HUDEP-2 (cell line): ENCODE measurements around the gene PDE10A.
"Not testable (repeated sequence)": the region's sequence is repeated elsewhere in the genome, so short reads cannot be mapped to it uniquely, and the experiment has no call there.

ENCODE experiments used
- DNase-seq, 76 experiments: peaks; one replicate each; lab custom pipeline; 2025; ENCODE audit not compliant: unreplicated experiment in 76 of 76; lab: John Stamatoyannopoulos, UW

The PDE10A gene

GRCh38 chr6:165594584-165595333, 68.3 kb downstream of the PDE10A start:
- DNase-seq = no peak

- DNase-seq = not testable (repeated sequence)
Observed at GRCh38 chr6:165592947-165593346, 70.1 kb downstream of the PDE10A start.

DNA sequence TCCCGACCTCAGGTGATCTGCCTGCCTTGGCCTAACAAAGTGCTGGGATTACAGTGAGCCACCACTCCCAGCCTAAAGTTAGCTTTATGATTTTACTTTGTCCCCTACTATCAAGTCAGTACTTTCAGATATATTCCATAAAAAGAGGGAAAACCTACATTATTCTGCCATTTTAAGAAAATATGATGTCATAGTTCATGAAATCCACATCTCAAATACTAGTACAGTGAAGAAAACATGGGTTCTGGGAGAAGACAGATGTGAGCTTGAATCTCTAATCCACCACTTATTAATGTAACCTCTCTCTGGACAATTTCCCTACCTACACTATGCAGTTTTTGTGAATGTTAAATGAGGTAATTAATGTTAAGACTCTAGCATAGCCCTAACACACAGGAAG, 74.5 kb downstream of the PDE10A start:
- no peak for DNase-seq

DNA sequence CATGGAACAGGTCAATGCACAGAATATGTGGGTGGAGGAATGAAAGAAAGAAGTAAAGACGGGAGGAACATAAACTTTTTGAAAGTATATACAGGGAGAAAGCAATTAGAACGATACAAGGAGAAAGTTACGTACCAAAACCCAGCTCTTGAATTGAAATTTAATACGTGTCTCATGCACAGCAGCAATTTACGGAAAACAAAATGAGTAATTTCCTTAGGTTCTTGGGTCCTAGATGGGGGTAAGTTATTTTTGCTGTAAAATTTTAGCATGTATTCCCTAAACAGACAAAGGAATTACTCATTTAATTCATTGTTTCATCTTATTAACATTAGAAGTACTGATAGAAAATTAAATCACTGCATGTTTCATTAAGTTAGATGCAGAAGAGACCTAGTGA, 75.8 kb downstream of the PDE10A start:
- no peak for DNase-seq

DNA sequence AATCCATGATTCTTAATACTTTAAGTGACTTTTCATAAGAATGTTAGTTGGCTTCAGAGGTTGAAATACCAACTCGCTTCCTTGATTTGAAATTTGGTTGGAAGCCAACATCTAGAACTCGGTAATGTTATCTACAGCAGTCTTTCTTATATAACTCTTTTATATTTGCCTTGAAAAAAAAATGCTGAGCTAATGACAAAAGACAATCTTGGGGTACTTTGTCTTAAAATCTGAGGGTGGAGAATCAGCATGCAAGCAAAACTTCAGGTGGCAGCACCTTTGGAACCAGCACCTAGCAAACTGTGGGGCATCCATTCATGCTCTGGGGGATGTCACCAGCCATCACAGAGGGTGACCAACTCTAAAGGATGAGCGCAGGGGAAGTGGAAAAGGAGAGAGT, 76.3 kb downstream of the PDE10A start:
- DNase-seq = no peak

DNA sequence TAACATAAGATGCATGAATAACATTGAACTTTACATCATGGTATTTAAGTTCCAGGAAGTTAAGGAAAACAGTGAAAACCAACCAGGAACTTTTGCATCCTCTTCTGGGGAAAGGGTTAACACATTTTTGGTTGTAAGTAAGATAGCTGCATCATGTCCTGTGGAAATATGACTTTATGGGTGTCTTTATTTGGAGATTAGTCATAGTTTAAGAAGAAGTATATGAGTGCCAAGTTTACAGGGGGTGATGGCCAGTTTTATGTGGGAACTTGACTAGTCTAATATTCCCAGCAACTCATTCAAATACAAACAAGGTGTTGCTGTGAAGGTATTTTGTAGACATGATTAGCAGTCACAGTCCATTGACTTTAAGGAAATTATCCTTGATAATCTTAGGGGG, 78.0 kb downstream of the PDE10A start:
- DNase-seq = no peak

DNA sequence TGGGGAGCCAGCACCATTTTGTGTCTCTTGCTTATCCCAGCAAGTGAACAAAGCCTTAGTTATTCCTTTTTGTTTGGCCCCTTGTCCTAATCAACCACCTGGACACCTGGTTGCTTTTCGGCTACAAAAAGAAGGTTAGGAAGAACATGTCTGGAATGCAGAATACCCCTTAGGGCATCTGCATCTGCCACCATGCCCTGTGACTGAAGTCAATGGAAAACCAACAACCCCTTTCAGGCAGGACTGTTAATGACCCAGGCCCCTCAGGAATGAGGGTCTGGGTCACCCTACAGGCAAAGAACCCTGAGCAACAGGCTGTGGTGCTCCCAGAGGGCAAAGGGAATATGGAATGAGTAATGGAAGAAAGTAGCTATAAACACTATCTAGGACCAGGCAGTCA, 78.5 kb downstream of the PDE10A start:
- DNase-seq = no peak

- no peak for DNase-seq
Observed at GRCh38 chr6:165581678-165582077, 81.4 kb downstream of the PDE10A start.

GRCh38 chr6:165580136-165580535, 82.9 kb downstream of the PDE10A start:
- DNase-seq = no peak

DNA sequence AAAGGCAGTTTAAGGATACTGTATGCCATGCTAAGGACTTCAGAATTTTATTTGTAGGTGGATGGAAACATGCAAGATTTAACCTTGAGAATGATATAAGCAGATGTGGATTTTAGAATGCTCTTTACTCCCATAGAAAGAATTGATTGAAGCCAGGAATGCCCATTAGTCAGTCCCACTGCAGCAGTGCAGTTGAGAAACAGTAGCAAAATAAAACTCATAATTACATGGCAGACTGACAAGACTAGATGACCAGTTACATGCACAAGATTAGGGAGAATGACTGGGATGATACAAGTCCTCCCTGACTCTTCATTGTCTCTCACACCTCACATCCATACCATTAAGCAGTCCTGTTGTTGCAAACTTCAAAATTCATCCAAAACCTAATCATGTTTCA, 83.9 kb downstream of the PDE10A start:
- no peak for DNase-seq

DNA sequence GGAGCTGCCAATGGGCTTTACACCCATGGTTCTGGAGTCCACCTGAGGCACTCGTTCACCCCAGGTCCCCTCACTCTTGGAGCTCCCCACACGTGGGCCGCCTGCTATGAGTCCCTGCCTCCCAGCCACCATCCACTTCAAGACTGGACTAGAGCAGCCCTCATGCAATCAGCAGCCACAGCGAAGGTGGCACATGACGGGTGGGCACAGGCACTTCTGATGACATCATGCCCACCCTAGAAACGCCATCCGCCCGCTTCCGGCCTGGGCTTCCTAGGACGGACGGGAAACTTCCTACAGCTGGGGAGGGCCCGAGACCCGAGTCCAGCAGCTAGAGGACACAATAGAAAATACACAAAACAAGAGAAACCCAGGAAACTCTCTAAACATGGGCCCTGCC, 85.5 kb downstream of the PDE10A start:
- DNase-seq = no peak

GRCh38 chr6:165575158-165575549, 87.9 kb downstream of the PDE10A start:
- no peak for DNase-seq

DNA sequence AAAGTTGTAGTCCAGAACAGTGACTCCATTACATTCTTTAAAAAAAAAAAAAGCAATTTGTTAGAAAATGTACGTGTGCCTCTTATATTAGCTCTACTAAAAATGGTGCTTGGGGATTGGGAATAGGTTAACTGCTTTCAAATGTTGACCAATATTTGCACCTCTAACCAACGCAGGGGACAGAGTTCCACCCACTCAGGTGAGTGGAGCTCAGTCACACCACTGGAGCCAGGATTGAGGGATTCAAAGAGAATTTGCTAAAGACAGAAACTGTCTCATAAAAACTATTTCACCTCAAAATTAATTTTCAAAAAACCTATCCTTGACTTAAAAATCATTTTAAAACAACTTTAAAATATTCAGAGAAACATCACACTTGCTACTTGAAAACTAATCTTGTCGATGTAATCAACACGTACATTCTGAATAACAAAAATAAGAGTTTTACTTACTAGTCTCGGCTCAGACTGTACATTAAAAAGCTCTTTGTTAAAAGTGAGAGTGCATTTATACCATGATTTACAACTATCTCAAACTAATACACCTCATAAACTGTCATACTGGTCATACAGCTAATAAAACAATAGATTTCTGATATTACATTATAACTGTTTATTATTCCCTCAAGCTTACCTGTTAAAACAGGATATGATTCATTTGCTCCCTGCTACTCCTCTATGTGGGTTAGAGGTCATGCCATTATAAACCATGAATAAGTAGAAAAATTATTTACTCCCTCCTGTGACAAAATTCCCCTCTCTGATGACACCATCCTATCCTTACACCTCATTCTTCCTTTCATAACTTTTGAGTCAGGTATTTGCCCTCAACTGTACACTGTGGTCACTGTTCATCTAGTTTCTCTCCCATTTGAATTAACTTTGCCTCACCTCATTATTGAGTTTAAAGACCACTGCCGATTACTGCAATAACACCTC, 88.6 kb downstream of the PDE10A start:
- no peak for DNase-seq

GRCh38 chr6:165573671-165574070, 89.4 kb downstream of the PDE10A start:
- DNase-seq = no peak

DNA sequence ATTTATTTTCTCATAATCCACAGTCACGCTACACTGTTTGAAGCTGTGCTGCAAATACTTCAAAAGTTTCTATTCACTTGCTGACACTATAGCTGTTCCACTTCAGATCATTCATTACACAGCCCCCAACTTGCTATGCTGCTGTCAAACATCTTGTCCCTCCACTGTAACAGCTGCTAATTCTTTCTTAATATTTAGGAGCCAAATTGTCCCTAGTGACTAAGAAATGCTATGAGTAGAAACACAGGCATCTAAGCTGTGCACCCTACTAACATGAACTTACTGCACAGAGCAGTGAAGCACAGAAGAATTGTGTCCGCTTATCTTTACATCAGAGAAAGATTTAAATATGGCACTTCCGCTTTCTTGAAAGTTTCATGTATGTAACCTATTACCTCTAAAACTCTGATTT, 91.3 kb downstream of the PDE10A start:
- no peak for DNase-seq

DNA sequence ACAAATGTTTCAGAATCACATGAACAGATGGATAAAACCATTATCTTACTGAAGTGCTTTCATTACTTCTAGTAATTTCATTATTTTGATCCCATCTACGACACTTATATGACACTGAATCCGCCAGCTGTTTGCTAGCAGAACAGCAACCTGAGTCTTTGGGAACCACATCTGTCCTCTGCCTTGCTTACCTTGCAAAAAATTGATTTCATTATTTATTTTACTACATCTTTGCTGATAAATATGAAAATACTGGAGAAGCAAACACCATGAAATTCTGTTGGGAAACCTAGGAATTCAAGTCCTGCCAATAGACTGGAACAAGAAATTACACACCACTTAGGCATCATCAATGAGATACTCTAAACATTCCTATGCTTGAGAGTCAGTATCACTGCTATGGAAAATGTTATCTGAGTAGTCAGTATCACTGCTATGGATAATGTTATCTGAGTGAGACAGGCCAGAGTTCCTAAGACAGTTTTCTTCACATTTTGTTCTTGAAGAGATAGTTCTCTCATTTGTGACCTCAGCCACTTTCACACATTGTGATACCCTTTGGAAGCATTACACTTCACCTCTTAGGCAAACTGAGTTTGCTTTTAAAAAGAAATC, 91.9 kb downstream of the PDE10A start:
- no peak for DNase-seq

DNA sequence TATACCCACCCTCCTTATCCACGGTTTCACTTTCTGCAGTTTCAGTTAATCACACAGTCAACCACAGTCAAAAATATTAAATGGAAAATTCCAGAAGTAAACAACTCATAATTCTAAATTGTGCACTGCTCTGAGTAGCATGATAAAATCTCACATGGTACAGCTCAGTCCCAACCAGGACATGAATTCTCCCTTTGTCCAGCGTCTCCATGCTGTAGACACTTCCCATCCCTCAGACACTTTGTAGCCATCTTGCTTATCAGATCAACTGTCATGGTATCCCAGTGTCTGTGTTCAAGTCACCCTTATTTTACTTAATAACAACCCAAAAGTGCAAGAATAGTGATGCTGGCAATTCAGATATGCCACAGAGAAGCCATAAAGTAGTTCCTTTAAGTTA, 94.7 kb downstream of the PDE10A start:
- no peak for DNase-seq

DNA sequence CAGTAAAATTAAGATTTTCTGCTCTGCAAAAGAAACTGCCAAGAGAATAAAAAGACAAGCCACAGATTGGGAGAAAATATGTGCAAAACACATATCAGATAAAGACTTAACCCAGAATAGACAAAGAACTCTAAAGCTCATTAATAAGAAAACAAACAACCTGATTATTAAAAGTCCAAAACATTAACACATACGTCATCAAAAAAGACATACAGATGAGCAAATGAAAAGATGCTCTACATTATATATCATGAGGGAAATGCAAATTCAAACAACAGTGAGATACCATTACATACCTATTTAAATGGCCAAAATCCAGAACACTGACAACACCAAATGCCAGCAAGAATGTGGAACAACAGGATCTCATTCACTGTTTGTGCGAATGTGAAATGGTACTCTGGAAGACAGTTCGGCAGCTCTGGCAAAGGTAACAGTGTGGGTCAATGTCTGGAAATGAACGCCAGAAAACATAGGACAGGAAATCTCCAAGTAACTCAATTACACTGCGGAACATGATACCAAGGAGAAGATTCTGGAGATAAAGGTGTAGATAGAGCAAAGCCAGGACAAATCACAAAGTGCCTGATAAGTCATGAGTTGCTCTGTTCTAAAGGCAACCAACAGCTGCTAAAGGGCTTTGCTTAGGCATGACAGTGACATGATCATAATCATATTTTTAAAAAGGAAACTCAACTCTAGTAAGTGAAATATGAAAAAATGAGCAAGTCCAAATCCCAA, 96.8 kb downstream of the PDE10A start:
- no peak for DNase-seq

- DNase-seq = no peak
Observed at GRCh38 chr6:165562421-165563090, 100.5 kb downstream of the PDE10A start.

DNA sequence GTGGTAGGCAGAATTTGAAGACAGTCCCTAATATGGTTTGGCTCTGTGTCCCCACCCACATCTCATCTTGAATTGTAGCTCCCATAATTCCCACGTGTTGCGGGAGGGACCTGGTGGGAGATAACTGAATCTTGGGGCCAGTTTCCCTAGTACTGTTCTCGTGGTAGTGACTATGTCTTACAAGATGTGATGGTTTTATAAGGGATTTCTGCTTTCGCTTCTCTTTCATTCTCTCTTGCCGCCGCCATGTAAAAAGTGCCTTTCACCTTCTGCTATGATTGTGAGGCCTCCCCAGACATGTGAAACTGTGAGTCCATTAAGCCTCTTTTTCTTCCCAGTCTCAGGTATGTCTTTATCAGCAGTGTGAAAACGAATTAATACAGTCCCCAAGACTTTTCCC, 103.4 kb downstream of the PDE10A start:
- DNase-seq = no peak
